HG03558 (cell line): ENCODE measurements around the gene SIRT7.

Experiments
- ATAC-seq: cut with Tn5 transposase; IDR thresholded peaks from one replicate; pipeline ENCODE4 v1.9.1; 2021; ENCODE audit warnings: moderate number of reproducible peaks; ENCODE audit not compliant: unreplicated experiment; ENCODE audit errors: extremely low read depth

The SIRT7 gene

GRCh38 chr17:81917565-81918332, at the start of gene SIRT7:
Gene SIRT7 (minus strand): TSS chr17:81918176. CDS start chr17:81918131, 45 bp downstream.
- ATAC-seq: no peak

DNA sequence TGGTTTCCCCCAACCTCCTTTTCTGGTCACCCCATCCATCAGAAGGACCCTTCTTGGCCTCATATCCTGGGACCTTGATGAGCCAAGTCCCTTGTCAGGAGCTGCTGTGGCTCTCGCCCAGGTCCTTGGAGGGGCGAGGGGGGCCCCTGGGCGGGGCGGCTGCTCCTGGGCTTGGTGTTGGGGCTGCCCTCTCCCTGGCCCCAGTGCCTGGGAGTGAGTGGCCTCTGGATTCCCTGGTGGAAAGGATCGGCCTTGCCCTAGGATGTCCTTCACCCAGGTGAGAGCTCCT, 49.2 kb upstream of the SIRT7 start:
- no peak for ATAC-seq

DNA sequence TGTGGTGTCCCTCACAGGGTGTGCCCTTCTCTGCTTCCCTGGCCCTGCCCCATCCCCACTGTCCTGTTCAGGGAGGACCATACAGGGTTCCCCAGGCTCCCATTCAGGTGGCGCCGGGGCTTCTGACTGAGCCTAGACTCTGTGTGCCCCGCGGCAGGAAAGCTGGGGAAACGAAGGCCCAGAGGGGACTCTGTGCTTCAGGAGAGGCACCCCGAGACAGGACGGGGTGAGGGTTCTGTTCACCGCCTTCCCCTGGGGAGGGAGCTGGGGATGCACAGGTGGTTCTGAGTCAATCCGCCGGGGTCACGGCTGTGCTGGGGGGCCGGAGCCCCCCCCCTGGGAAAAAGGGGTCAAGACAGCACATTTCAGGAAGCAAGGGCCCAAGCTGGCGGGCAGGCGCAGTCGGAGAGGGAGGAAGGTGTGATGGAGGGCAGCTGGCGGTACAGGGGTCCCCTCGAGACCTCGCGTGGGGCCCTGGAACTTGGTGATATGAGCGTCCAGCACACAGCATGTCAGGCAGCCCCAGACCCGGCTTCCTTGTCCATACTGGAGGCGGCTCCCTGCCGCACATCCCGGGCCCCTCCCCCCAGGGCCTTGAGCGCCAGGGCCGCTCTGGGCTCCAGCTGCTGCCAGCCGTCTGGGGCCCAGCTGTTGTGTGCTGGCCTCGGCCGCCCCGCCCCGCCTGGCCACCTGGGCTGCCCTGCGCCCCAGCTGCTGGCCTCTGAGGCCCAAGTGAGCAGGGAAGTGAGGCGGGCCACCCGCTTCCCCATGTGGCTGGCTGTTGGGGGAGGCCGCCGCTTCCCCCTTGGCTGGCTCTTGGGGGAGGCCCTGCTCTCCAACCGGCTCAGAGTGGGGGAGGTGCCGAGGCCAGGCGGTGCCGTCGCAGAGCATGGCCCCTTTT, 48.6 kb upstream of the SIRT7 start:
- no peak for ATAC-seq

DNA sequence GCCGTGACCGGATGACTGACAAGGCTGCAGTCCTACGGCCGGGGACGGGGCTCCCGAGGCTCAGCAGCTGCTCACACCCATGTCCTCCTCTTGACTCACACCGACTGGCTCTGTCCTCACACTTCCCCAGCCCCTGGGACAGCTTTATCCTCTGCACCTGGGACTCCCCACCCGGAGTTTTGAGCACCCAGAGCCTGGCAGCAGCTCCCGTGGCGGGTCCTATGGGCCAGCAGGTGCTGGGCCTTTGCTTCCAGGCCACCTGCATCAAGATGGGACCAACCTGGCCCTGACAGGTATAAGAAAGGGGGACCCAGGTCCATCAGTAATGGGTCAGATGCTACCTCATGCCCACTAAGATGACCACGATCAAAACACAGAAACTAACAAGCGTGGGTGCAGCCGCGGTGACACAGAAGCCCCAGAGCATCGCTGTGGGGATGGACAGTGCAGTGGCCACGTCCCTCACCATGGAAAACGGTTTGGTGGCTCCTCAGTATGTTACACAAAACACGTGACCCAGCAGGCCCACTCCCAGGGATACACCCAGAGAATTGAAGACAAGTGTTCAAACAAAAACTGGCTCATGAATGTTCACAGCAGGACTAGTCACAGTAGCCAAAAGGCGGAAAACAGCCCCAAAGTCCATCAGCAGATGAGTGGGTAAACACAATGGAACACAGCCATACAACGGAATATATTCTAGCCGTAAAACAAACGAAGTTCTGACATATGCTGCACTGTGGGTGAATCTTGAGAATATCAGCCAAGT, 46.3 kb upstream of the SIRT7 start:
- ATAC-seq: no peak

DNA sequence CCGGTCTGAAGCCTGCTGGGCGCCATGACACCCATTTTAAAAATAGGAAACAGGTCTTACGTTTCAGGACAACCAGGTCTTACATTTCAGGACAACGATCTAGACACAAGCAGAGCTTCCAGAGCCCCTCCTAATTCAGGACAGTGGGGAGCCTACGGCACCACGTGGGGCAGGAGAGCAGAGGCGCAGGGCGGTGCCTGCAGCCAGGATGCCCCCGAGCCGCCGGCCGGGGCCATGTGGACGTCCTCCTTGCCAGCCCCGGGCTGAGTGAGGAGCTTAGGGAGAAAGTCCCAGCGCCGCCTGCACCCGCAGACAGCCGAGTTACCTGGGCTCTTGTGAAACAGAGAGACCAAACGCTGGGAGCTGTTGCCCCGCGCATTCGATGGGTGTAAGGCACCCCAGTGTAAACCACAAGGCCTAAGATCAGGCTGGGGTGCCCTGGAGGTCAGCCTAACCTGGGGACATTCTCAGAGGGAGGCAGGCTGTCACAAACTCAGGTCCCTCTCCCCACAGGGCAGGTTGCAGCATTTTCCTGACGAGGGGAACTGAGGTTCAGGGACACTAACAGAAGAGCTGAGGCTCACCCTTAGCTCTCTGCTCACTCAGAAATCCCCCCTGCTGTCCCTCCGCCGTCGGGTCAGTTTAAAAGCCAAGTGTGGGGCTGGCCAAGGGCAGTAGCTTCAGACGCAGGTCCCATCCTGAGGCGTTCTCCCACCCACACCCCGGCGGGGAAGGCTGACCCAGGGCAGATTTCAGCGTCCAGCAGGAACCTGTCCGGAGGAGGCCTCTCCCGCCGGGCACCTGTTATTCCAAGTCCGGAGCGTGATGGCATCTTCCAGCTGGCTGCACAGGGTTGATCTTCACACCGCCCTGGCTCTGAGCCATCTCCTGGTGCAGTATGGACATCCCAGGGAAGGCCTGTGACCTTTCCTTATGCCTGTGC, 44.8 kb upstream of the SIRT7 start:
- no peak for ATAC-seq

DNA sequence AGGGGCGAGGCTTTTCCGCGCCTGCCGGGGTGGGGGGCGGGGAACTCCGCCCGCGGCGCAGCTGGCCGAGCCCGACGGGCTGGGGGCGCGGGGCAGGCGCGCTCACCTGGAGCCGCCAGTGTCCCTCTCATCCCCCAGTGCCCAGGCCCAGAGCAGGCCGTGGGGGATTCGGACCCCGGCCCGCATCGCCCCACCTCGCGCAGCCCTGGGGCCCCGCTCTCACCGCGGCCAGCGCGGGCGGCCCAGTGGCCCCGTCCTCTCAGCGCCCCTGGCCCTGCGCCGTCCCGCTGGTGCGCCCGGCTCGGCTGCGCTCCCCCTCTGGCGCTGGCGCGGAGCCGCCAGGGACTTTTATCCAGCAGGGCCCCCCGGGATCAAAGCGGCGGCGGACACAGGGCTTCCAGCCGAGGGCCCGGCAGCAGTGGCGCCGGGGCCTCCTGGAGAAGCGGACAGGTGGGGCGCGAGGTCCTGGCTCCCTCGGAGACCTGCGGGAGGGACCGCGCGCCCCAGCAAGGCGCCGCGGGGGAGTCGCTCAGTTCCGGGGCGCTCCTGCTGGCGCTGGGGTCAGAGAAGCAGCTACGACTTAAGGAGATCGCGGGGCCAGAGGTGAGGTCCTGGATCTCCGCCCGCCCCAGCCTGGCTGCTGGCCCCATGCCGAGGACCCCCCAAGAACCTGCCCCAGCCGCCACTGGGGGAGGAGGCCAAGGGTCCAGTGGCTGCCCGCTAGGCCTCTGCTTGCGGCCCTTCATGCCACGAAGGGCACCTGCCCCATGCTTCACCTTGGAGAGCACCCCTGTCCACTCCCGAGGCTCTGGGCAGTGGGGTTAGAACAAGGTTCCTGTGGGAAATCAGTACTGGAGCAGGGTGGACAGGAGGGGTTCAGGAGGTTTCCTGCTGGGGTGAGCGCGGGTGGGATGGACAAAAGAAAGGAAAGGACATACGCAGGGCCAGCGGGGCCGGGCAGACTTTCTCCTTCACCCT, 43.8 kb upstream of the SIRT7 start:
- ATAC-seq: no peak

DNA sequence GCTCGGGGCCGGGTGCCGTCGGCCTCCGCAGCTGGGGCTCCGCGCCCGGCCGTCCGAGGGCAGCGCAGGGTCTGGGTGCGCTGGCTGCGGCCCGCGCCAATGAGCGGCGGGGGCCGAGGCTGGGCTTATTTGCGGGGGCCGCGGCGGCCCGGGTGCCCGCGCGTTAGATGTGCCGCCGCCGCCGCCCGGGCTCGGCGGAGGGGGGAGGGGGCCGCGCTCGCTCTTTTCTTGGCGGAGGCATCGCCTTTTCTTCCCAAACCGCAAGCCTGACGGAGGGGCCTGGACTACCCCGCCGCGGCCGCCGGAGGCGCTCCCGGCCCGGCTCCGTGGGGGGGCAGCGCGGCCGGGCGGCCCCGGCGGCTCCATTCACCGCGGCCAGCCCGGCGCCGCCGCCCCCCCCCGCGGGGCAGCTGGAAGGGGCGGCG, 43.1 kb upstream of the SIRT7 start, which contains the start of gene NOTUM:
TSS of gene NOTUM (minus strand) at position 101 of the 425 bp plus-strand sequence. CDS start 278 bp downstream, outside the sequence.
- ATAC-seq: no peak

DNA sequence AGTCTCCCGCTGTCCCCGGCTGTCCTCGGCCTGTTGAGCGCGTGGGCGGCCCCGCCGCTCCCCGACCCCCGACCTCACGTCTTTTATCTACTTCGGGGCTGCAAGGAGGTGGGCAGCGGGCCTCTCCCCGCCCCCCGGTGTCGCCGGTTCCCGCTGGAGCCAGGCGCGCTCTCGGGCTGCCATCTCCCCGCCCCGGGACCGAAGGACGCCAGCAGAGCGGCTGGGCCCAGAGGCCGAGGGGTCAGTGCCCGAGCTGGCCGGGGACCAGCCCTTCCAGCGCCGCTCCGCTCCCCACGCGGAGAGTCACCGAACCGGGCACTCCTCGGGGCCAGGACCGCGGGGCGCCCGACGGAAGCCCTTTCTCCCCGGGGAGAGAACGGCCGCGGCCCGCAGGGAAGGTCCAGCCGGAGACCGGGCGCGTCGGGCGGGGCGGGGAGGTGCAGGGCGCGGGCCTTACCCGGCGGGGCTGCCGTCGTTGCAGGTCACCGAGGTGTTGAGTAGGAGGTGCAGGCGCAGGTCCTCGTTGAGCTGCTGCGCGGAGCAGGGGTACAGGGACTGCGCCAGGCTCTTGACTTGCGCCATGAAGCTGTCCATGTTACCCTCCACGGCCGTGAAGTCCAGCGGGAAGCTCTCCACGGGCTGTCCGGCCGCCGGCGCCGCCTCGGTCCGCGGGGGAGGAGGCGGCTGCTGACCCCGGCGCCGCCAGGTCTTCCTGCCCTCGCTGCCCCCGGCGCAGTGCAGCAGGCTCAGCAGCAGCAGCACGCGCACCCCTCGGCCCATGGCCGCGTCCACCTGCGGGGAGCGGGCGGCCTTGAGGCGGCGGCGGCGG, 42.4 kb upstream of the SIRT7 start:
- ATAC-seq: no peak

DNA sequence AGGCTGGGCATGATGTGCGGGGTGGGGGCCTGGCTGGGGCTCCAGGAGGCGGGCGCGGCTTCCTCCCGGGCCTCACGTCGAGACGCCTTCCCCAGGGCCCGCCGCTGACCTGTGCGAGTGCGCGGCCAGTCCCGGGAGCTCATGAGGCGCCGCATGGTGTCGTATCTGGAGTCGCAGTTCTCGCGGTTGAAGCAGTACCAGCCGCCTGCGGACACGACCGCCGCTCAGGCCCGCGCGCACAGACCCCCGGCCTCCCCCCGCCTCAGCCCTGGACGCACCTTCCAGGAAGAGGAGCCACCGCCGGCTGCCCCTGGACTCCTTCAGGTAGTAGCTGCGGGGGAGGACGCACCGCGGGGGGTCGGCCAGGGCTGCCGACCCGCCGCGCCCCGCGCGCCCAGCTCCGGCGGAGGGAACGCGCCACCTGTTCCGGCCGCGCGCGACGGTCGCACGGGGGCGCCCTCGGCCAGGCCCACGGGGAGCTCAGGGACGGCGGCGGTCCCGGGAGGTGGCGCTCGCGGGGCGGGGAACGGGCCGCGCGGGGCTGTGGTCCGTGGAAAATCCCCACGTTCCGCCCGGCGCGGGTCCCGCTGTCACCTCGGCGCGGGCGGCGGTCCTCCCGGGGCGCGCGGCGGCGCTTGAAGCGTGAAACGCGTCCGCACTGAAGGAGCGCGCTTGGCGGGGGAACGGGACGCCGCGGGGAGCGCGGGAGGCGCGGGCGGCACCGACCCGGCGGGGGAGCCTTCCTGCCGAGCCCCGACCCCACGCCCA, 41.6 kb upstream of the SIRT7 start:
- ATAC-seq: no peak

DNA sequence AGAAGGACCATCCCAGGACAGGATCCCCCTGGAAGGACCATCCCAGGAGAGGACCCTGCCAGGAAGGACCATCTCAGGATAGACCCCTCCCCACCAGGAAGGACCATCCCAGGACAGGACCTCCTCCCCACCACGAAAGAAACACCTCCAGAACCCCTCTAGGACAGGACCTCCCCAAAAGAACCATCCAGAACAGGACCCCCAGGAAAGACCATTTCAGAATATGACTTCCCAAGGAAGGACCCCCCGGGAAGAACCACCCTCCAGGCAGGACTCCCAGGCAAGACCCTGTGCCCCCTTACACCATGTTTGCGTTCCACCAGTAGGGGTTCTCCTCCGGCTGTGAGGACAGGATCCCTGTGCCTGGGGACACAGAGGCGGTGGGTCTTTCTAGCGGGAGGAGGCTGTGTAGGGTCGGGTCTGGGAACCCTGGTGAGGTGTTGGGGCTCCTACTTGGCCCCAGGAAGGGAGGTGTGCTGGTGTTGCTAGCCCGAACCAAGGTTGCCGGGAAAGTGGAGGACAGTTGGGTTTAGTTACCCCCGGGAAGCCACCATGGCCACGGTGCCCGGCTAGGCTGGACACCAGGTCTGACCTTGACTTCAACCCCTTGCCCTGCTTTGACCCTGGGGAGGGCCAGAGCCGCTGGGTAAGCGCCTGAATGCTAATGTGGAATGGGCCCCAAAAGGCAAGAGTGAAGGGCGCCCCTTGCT, 40.8 kb upstream of the SIRT7 start:
- no peak for ATAC-seq

DNA sequence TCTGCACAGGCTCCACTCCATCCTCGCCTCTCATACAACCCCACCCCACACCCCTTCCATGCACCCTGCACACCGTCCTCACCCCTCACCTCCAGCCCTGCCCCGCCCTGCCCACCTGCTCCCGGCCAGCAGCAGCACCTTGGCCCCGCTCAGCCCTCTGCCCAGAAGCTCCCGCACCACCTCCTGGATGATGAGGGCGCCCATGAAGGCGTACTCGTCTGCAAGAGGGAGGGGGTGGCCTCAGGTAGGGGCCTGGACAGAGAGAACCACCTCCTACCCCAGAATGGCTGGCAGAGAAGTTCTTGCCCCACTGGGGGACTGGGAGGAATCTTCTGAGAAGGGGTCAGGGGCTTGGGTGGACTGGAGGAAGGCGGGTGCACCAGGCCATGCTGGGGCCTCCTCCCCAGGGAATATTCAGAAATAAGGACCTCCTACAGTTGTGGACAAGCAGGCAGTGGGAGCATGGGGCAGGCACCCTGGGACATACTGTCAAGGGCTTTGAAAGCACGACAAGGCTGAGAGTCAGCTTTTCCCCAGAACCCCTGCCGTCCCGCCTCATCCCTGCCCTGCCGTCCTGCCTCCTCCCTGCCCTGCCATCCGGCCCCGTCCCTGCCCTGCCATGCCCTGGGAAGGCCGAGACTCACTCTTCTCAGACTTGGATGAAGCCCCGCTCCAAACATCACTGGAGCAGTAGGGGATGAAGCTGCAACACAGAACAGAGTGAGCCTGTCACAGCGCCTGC, 39.9 kb upstream of the SIRT7 start:
- no peak for ATAC-seq

- ATAC-seq: no peak
These were observed 38.9 kb upstream of the SIRT7 start for GRCh38 chr17:81956607-81957589.

DNA sequence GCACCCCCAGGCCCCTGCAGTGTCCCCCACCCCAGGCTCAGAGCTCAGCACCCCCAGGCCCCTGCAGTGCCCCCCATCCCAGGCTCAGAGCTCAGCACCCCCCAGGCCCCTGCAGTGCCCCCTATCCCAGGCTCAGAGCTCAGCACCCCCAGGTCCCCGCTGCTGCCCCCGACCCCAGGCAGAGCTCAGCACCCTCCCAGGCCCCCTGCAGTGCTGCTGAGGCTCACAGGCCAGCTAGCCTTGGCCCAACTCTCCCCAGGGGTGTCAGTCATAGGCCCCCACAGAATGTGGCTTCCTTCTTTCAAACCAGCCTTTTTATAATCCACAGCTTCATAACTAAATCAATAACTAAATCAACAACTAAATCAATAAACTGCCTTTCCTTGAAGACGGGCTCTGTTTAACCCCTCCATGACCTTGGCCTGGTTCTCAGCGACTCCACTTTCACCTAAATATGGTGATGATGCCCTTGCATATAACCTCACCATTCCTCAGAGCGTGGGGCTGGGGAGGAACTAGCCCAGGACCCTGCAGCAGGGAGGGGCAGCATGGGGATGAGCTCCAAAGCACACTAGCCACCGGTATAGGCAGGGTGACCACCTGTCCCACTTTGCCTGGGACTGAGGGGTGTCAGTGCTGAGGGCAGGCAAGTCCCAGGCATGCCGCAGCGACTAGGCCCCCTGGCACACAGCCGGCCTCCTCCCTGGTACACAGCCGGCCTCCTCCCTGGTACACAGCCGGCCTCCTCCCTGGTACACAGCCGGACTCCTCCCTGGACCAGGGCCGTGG, 38.0 kb upstream of the SIRT7 start:
- no peak for ATAC-seq
